ENCODE measurements around the gene IFIT1B.
"Not testable (repeated sequence)": the region's sequence is repeated elsewhere in the genome, so short reads cannot be mapped to it uniquely, and the experiment has no call there.

IFIT1B gene

GRCh38 chr10:89384474-89385340 is 6.9 kb downstream of the IFIT1B start:
- DNase-seq: no peak

- no peak for DNase-seq
Observed at GRCh38 chr10:89388806-89389205, 10.9 kb downstream of the IFIT1B start.

- DNase-seq: no peak
Observed at GRCh38 chr10:89389254-89389653, 11.4 kb downstream of the IFIT1B start.

GRCh38 chr10:89390476-89391225 is 12.8 kb downstream of the IFIT1B start:
- DNase-seq: no peak

- DNase-seq: not testable (repeated sequence)
Observed at GRCh38 chr10:89391226-89391576, 13.3 kb downstream of the IFIT1B start.

GRCh38 chr10:89391907-89392756 is 14.3 kb downstream of the IFIT1B start, which contains the start of gene IFIT1:
Gene IFIT1, plus strand, starts transcription at chr10:89392623. Its CDS starts 90 bp downstream, at chr10:89392713.
- DNase-seq: peak; percentile 66

- DNase-seq: peak; percentile 9
Observed at GRCh38 chr10:89392974-89393373, 15.1 kb downstream of the IFIT1B start.

- DNase-seq: no peak
Observed at GRCh38 chr10:89393898-89394297, 16.0 kb downstream of the IFIT1B start.

GRCh38 chr10:89395141-89395540 is 17.3 kb downstream of the IFIT1B start:
- DNase-seq: no peak

GRCh38 chr10:89398003-89398749 is 20.3 kb downstream of the IFIT1B start:
- DNase-seq: no peak

GRCh38 chr10:89399956-89400355 is 22.1 kb downstream of the IFIT1B start:
- no peak for DNase-seq

- DNase-seq: no peak
Observed at GRCh38 chr10:89403043-89403442, 25.2 kb downstream of the IFIT1B start.

- DNase-seq: no peak
Observed at GRCh38 chr10:89404104-89405047, 26.5 kb downstream of the IFIT1B start.

GRCh38 chr10:89406178-89406577 is 28.3 kb downstream of the IFIT1B start:
- DNase-seq: not testable (repeated sequence)

- DNase-seq: not testable (repeated sequence)
Observed at GRCh38 chr10:89407792-89408191, 29.9 kb downstream of the IFIT1B start.

GRCh38 chr10:89409282-89409681 is 31.4 kb downstream of the IFIT1B start:
- not testable (repeated sequence) for DNase-seq

GRCh38 chr10:89410551-89410950 is 32.7 kb downstream of the IFIT1B start:
- DNase-seq: not testable (repeated sequence)

GRCh38 chr10:89411135-89411534 is 33.3 kb downstream of the IFIT1B start:
- not testable (repeated sequence) for DNase-seq

- DNase-seq: peak; percentile 50
Observed at GRCh38 chr10:89412276-89412675, 34.4 kb downstream of the IFIT1B start.

GRCh38 chr10:89413398-89413912 is 35.6 kb downstream of the IFIT1B start:
- DNase-seq: no peak
